Keratinocyte (primary cell): ENCODE results near the gene PPFIA1.

ENCODE experiments used
- EZH2 ChIP-seq: IDR thresholded peaks from one replicate; pipeline ENCODE4 v1.6.1; 2012; ENCODE audit warnings: inconsistent platforms, mild to moderate bottlenecking, low read length, moderate library complexity
- TF ChIP-seq, protein P1 (sequence below), 3 experiments: IDR thresholded peaks in 1 of 3; conservative IDR thresholded peaks in 1 of 3; optimal IDR thresholded peaks in 1 of 3; 2 replicates in 2 of 3; 3 replicates in 1 of 3; pipeline versions ENCODE3 to v1.5.1; 2011; ENCODE audit warnings: low read length in 3 of 3, mild to moderate bottlenecking in 3 of 3, moderate library complexity in 2 of 3, control low read depth in 1 of 3, inconsistent platforms in 1 of 3; ENCODE audit not compliant: insufficient read depth in 2 of 3; ENCODE audit errors: extremely low read depth in 1 of 3

- no peak for TF ChIP-seq EZH2
- TF ChIP-seq, protein P1, sequence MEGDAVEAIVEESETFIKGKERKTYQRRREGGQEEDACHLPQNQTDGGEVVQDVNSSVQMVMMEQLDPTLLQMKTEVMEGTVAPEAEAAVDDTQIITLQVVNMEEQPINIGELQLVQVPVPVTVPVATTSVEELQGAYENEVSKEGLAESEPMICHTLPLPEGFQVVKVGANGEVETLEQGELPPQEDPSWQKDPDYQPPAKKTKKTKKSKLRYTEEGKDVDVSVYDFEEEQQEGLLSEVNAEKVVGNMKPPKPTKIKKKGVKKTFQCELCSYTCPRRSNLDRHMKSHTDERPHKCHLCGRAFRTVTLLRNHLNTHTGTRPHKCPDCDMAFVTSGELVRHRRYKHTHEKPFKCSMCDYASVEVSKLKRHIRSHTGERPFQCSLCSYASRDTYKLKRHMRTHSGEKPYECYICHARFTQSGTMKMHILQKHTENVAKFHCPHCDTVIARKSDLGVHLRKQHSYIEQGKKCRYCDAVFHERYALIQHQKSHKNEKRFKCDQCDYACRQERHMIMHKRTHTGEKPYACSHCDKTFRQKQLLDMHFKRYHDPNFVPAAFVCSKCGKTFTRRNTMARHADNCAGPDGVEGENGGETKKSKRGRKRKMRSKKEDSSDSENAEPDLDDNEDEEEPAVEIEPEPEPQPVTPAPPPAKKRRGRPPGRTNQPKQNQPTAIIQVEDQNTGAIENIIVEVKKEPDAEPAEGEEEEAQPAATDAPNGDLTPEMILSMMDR (optimal IDR thresholded peaks at IDR 0.05 in 1 of 3, IDR thresholded peaks at IDR 0.05 in 1 of 3, conservative IDR thresholded peaks at IDR 0.05 in 1 of 3; ENCODE audit: extremely low read depth in 1 of 3, insufficient read depth in 2 of 3, low read length in 3 of 3): no peak
Observed at GRCh38 chr11:70430671-70431574, 160.4 kb downstream of the PPFIA1 start.
